K562 (cell line): ENCODE measurements around the gene FBXO22. TPM values are rescaled to one million over a fixed set of nuclear protein-coding genes. Genes with fewer than 3 reads are reported as not detected.

Experiments
- CREBBP ChIP-seq: IDR thresholded peaks from one replicate; pipeline ENCODE4 v1.6.1; 2012; ENCODE audit warnings: low read depth, mild to moderate bottlenecking, control low read depth, inconsistent platforms, low read length
- ETV5 ChIP-seq: sonication (generic); formaldehyde crosslinking; IDR thresholded peaks from 2 replicates; pipeline ENCODE4 v1.4.0; 2020; ENCODE audit warnings: low read depth, mild to moderate bottlenecking, missing genetic modification reagents
- SETDB1 ChIP-seq: IDR thresholded peaks from one replicate; pipeline ENCODE4 v1.6.1; 2012; ENCODE audit warnings: low read length, control low read depth, inconsistent platforms
- SIN3A ChIP-seq, 2 experiments: fragments of 150-350 bp in 1 of 2; IDR thresholded peaks; 2 replicates each; pipeline ENCODE4 v1.6.1; 2011 to 2016; ENCODE audit warnings: borderline replicate concordance in 2 of 2, low read depth in 2 of 2, low read length in 2 of 2, mild to moderate bottlenecking in 2 of 2, moderate library complexity in 2 of 2; ENCODE audit not compliant: control insufficient read depth in 1 of 2
- SMAD3 ChIP-seq: fragments of 450-650 bp; formaldehyde crosslinking; conservative IDR thresholded peaks from 2 replicates; pipeline ENCODE4 v1.4.0; 2020; ENCODE audit warnings: mild to moderate bottlenecking
- TEAD1 ChIP-seq, 2 experiments: fragments of 450-650 bp in 1 of 2; sonication (generic) in 1 of 2; formaldehyde crosslinking; IDR thresholded peaks; 2 replicates each; pipeline versions ENCODE4 v1.4.0 to v1.8.0; 2020 to 2022; ENCODE audit warnings: mild to moderate bottlenecking in 2 of 2, missing genetic modification reagents in 1 of 2
- WHSC1 ChIP-seq: IDR thresholded peaks from one replicate; pipeline ENCODE4 v1.6.1; 2012; ENCODE audit warnings: low read length, control low read depth, inconsistent platforms
- ZFP1 ChIP-seq: fragments of 450-650 bp; formaldehyde crosslinking; IDR thresholded peaks from 2 replicates; pipeline ENCODE4 v1.4.0; 2020; ENCODE audit warnings: mild to moderate bottlenecking, mixed read lengths
- ZNF197 ChIP-seq: fragments of 200-800 bp; sonication (Bioruptor generic); IDR thresholded peaks from 2 replicates; pipeline ENCODE4 v1.6.1; 2016; ENCODE audit warnings: low read depth, missing genetic modification characterization, missing compliant biosample characterization
- ZNF384 ChIP-seq: IDR thresholded peaks from 2 replicates; pipeline ENCODE4 v1.6.1; 2012; ENCODE audit warnings: low read depth, low read length, improper control_type of control experiment
- polyA plus RNA-seq, 8 experiments: library from polyadenylated mRNA; depleted of rRNA in 4 of 8; stranded (reverse) in 5 of 8; unstranded in 3 of 8; fragments of >200 nt; fragmentation: Nextera tagmentation in 2 of 8; fragmentation: Illumina TruSeq in 1 of 8; extraction: Ambion mirVana in 2 of 8; extraction: Trizol in 1 of 8; gene quantifications; 2 replicates each; pipeline versions ENCODE4 v1.2.1 to v1.2.3, GENCODE V29; 2011 to 2014; ENCODE audit warnings: inconsistent platforms in 1 of 8, missing spikeins in 1 of 8
- total RNA-seq, 7 experiments: library from RNA; depleted of rRNA in 6 of 7; stranded (reverse); fragments of >200 nt in 6 of 7; fragmentation: Illumina TruSeq in 2 of 7; extraction: Trizol in 2 of 7; gene quantifications; 2 replicates each; pipeline versions ENCODE4 v1.2.1 to v1.2.3, GENCODE V29; 2011 to 2021; ENCODE audit warnings: low replicate concordance in 1 of 7
- TF ChIP-seq, protein P1 (sequence below): fragments of 250-450 bp; sonication (Bioruptor Pico); IDR thresholded peaks from 2 replicates; pipeline ENCODE4 v1.9.0; 2021; ENCODE audit warnings: mild to moderate bottlenecking
- TF ChIP-seq, protein P2 (sequence below): fragments of 450-650 bp; IDR thresholded peaks from 2 replicates; pipeline ENCODE4 v1.6.1; 2016; ENCODE audit warnings: low read depth, mild to moderate bottlenecking, moderate library complexity
- TF ChIP-seq, protein P3 (sequence below): sonication (generic); formaldehyde crosslinking; IDR thresholded peaks from 2 replicates; pipeline ENCODE4 v1.8.0; 2022; ENCODE audit warnings: mild to moderate bottlenecking, missing genetic modification reagents
- TF ChIP-seq, protein P4 (sequence below): fragments of 450-650 bp; IDR thresholded peaks from 2 replicates; pipeline ENCODE4 v1.6.1; 2016; ENCODE audit warnings: missing biosample characterization, missing genetic modification characterization
- TF ChIP-seq, protein P5 (sequence below): fragments of 450-650 bp; IDR thresholded peaks from 2 replicates; pipeline ENCODE4 v1.7.1; 2018; ENCODE audit warnings: mild to moderate bottlenecking, low read depth; ENCODE audit not compliant: partially characterized antibody
- TF ChIP-seq, protein P6 (sequence below): fragments of 200-400 bp; formaldehyde crosslinking; IDR thresholded peaks from 2 replicates; pipeline ENCODE4 v1.6.1; 2017; ENCODE audit warnings: mild to moderate bottlenecking, low read depth, low read length, moderate library complexity
- TF ChIP-seq, protein P7 (sequence below), 2 experiments: fragments of 450-650 bp in 1 of 2; sonication (generic) in 1 of 2; formaldehyde crosslinking; conservative IDR thresholded peaks; 2 replicates each; pipeline versions ENCODE4 v1.4.0 to v1.8.1; 2020 to 2022; ENCODE audit warnings: mild to moderate bottlenecking in 1 of 2, missing genetic modification reagents in 1 of 2

FBXO22 gene
- total and polyA plus RNA-seq, 9 of the 15 experiments (the other 6 are each of a cell fraction or from before 2014, with no cell fraction given), result 24.4 to 99.4 (median 66.5) TPM

DNA sequence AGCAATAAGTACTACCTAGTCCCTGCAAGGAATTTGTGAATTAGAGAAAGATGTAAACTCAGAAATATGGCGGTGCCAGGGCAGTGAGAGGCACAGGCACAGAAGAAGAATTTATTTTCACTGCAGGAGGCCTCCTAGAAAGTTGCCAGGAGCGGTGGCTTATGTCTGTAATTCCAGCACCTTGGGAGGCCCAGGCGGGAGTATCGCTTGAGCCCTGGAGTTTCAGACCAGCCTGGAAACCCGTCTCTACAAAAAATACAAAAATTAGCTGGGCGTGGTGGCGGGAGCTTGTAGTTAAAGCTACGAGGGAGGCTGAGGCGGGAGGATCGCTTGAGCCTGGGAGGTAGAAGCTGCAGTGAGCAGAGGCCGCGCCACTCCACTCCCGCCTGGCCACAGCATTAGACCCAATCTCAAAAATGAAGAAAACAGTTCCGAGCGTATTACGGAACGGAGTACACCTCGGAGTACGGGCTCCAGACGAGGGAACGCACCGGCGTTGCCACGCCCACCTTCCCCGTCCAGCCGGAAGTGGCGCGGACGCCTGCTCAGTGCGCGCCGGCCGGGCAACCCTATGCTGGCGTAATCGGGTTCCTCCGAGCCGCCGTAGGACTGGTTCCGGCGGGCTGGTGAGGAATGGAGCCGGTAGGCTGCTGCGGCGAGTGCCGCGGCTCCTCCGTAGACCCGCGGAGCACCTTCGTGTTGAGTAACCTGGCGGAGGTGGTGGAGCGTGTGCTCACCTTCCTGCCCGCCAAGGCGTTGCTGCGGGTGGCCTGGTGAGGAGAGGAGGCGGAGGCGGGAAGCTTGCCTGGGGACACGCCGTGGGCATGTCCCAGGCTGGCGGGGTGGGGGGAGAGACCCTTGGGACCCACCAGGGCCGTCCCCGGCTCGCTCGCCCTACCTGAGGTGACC lies at the start of gene FBXO22 (continued):
- TF ChIP-seq ZNF197 (CRISPR knock-in tag), result no peak
- TF ChIP-seq, protein P1, sequence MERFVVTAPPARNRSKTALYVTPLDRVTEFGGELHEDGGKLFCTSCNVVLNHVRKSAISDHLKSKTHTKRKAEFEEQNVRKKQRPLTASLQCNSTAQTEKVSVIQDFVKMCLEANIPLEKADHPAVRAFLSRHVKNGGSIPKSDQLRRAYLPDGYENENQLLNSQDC (CRISPR knock-in tag), result no peak; the same call in none of the 2 replicates
- TF ChIP-seq, protein P2, sequence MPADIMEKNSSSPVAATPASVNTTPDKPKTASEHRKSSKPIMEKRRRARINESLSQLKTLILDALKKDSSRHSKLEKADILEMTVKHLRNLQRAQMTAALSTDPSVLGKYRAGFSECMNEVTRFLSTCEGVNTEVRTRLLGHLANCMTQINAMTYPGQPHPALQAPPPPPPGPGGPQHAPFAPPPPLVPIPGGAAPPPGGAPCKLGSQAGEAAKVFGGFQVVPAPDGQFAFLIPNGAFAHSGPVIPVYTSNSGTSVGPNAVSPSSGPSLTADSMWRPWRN, result no peak
- no peak for TF ChIP-seq ZFP1 (CRISPR knock-in tag)
- TF ChIP-seq, protein P3, sequence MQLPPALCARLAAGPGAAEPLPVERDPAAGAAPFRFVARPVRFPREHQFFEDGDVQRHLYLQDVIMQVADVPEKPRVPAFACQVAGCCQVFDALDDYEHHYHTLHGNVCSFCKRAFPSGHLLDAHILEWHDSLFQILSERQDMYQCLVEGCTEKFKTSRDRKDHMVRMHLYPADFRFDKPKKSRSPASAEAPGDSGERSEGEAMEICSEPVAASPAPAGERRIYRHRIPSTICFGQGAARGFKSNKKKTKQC (CRISPR knock-in tag), result no peak
- TF ChIP-seq, protein P4, sequence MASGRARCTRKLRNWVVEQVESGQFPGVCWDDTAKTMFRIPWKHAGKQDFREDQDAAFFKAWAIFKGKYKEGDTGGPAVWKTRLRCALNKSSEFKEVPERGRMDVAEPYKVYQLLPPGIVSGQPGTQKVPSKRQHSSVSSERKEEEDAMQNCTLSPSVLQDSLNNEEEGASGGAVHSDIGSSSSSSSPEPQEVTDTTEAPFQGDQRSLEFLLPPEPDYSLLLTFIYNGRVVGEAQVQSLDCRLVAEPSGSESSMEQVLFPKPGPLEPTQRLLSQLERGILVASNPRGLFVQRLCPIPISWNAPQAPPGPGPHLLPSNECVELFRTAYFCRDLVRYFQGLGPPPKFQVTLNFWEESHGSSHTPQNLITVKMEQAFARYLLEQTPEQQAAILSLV, result no peak
- no peak; the same call in 1 of the 2 replicates for TF ChIP-seq SMAD3
- TF ChIP-seq, protein P5, sequence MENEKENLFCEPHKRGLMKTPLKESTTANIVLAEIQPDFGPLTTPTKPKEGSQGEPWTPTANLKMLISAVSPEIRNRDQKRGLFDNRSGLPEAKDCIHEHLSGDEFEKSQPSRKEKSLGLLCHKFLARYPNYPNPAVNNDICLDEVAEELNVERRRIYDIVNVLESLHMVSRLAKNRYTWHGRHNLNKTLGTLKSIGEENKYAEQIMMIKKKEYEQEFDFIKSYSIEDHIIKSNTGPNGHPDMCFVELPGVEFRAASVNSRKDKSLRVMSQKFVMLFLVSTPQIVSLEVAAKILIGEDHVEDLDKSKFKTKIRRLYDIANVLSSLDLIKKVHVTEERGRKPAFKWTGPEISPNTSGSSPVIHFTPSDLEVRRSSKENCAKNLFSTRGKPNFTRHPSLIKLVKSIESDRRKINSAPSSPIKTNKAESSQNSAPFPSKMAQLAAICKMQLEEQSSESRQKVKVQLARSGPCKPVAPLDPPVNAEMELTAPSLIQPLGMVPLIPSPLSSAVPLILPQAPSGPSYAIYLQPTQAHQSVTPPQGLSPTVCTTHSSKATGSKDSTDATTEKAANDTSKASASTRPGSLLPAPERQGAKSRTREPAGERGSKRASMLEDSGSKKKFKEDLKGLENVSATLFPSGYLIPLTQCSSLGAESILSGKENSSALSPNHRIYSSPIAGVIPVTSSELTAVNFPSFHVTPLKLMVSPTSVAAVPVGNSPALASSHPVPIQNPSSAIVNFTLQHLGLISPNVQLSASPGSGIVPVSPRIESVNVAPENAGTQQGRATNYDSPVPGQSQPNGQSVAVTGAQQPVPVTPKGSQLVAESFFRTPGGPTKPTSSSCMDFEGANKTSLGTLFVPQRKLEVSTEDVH, result peak; percentile 87
- no peak for TF ChIP-seq SETDB1
- TF ChIP-seq ZNF384, result peak; percentile 52
- TF ChIP-seq, protein P6, sequence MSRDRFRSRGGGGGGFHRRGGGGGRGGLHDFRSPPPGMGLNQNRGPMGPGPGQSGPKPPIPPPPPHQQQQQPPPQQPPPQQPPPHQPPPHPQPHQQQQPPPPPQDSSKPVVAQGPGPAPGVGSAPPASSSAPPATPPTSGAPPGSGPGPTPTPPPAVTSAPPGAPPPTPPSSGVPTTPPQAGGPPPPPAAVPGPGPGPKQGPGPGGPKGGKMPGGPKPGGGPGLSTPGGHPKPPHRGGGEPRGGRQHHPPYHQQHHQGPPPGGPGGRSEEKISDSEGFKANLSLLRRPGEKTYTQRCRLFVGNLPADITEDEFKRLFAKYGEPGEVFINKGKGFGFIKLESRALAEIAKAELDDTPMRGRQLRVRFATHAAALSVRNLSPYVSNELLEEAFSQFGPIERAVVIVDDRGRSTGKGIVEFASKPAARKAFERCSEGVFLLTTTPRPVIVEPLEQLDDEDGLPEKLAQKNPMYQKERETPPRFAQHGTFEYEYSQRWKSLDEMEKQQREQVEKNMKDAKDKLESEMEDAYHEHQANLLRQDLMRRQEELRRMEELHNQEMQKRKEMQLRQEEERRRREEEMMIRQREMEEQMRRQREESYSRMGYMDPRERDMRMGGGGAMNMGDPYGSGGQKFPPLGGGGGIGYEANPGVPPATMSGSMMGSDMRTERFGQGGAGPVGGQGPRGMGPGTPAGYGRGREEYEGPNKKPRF, result no peak
- peak; percentile 93; a peak in 3 of 4 replicates for TF ChIP-seq SIN3A (IDR thresholded peaks at IDR 0.05; ENCODE audit: borderline replicate concordance in 2 of 2, control insufficient read depth in 1 of 2, low read depth in 2 of 2, low read length in 2 of 2)
- TF ChIP-seq, protein P7, sequence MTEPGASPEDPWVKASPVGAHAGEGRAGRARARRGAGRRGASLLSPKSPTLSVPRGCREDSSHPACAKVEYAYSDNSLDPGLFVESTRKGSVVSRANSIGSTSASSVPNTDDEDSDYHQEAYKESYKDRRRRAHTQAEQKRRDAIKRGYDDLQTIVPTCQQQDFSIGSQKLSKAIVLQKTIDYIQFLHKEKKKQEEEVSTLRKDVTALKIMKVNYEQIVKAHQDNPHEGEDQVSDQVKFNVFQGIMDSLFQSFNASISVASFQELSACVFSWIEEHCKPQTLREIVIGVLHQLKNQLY (CRISPR knock-in tag; conservative IDR thresholded peaks at IDR 0.05), result no peak
- no peak for TF ChIP-seq WHSC1
- TF ChIP-seq ETV5, result peak; percentile 73; the same call in 1 of the 2 replicates
- TF ChIP-seq TEAD1 (CRISPR knock-in tag; IDR thresholded peaks at IDR 0.05), result peak in 1 of 2 experiments; percentile 82; a peak in 2 of 4 replicates
- no peak for TF ChIP-seq CREBBP
